HG03571 (cell line): ENCODE measurements around the gene HAUS8.
"Not testable (repeated sequence)": the region's sequence is repeated elsewhere in the genome, so short reads cannot be mapped to it uniquely, and the experiment has no call there.

Experiments
- ATAC-seq: cut with Tn5 transposase; IDR thresholded peaks from one replicate; pipeline ENCODE4 v1.9.1; 2021; ENCODE audit not compliant: unreplicated experiment

The HAUS8 gene

GRCh38 chr19:17035842-17036424 is 39.3 kb downstream of the HAUS8 start:
- ATAC-seq, result no peak

- ATAC-seq, result no peak
Measured at GRCh38 chr19:17031741-17032140, 43.5 kb downstream of the HAUS8 start.

- no peak for ATAC-seq
Measured at GRCh38 chr19:17027535-17027975, 47.7 kb downstream of the HAUS8 start.

DNA sequence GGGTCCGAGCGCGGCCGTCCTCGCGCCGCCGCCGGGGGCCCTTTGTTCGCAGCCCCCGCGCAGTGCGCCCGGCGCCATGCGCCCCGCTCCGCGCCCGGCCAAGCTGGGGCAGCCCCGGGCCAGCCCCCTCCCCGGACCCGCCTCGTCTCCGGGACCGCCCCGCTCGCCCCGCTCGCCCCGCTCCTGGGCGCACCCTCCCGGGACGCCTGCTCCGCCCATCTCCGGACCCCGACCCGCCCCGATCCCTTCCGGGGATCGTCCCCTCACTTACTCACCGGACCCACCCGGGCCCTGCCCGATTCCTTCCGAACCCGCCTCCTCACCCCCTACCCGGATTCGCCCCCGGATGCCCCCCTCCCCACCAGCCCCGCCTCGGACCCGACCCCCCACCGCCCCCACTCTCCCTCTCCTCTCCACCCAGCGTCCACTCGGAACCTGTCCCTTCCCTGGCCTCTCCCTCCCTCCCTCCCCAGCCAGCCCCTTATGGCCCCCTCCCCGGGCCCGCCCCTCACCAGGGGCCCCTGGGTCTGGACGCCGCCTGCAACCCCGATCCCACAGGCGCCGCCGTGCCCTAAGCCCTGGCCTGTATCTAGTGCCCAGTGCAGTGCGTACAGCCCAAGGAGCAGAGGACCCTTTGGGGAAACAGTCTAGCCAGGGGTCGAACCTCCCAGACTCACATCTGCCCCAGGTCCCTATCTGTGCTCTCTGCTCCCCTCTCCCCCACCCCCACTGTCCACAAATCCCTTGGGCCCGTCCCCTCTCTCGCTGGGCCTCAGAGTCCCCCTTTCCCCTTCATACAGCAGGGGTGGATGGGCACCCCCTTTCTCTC is 48.3 kb downstream of the HAUS8 start, which contains the start of gene CPAMD8:
Gene CPAMD8 (minus strand): TSS at position 105 of the 829 bp plus-strand sequence. CDS start 168 bp downstream, outside the sequence.
- ATAC-seq, result no peak

GRCh38 chr19:17025991-17026658 is 49.1 kb downstream of the HAUS8 start:
- no peak for ATAC-seq

DNA sequence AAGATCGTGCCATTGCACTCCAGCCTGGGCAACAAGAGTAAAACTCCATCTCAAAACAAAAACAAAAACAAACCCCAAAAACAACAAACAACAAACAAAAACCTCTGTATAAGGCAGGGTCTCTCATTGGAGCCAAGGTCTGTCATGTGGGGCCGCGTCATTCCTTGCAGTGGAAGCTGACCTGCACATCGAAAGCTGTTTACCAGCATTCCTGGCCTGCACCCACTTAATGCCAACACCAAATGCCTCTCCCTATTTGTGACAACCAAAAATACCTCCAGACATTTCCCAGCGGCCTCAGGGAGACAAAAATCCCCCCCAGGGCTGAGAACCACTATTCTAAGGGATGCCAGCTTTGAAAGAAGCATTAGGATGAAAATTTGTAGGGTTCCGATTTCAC is 49.9 kb downstream of the HAUS8 start:
- no peak for ATAC-seq

GRCh38 chr19:17024941-17025340 is 50.3 kb downstream of the HAUS8 start:
- ATAC-seq, result not testable (repeated sequence)

GRCh38 chr19:17023805-17024204 is 51.4 kb downstream of the HAUS8 start:
- ATAC-seq, result no peak

- no peak for ATAC-seq
Measured at GRCh38 chr19:17022738-17023137, 52.5 kb downstream of the HAUS8 start.

DNA sequence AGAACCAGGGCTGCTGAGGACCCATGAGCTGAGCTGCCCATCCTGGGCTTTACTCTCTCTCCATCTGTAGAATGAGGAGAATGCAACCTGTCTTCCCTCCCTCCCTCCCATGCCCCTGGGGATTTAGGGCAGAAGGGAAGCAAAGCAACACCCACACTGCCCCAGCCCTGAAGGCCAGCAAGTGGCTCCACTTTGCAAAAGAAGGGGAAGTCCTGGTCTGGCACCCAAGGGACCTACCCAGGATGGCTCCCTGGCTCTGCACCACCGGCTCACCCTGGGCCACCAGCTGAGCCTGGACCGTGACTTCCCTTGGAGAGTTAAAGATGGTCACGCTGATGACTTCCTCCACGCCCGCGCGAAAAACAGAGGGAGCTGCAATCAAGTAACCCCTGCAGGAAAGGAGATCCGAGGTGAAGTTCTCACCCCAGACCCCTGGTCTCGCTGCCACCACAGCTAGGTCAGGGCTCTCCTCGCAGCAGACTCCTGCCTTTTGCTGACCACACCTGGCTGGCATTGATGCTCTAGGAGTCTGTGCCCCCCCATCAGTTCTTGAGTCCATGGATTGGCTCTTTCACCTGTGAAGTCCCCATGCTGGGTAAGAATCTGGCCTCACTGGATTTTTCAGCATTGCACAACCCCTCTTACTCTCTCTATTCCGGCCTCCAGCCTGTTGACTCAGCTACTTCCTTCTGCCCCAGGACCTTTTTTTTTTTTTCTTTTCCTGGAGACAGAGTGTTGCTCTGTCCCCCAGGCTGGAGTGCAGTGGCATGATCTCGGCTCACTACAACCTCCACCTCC is 53.3 kb downstream of the HAUS8 start:
- no peak for ATAC-seq

DNA sequence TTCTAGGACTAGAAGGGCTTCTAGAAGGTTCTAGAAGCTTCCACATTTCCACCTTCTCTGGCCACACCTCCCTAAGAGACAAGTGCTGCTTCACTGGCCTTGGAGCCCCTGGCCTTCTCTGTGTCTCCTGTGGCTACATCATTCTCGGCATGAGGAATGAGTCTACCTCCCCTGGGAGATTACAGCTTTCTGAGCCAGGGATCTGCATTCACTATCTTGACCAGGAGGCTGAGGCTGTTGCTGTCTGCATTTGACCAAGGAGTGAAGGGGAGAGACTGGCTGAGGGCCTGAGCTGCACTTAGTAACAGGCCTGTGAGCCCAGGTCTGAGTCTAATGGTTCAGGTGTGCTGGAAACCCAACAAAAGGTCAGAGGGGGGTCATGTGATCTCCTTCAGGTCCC is 53.9 kb downstream of the HAUS8 start:
- no peak for ATAC-seq

- ATAC-seq, result no peak
Measured at GRCh38 chr19:17020823-17021222, 54.4 kb downstream of the HAUS8 start.

DNA sequence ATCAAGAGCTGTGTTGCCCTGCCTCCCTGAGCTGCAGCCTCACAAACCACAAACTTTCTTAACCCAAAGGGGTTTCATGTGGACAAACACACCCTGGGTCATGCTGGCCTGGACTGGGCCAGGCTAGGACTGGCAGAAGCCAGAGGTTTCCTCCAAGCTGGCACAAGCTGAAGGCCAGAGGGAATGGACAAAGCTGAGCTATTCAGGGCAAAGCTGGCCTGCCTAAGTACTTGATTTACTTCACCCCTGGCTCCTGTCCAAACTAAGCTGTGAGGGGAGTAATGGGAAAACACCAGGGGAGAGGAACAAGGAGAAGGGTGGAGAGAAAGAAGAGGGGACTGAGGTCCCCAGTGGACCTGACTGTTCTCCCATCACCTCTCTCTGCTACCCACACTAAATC is 54.9 kb downstream of the HAUS8 start:
- ATAC-seq, result no peak

- ATAC-seq, result not testable (repeated sequence)
Measured at GRCh38 chr19:17014212-17014861, 60.9 kb downstream of the HAUS8 start.

DNA sequence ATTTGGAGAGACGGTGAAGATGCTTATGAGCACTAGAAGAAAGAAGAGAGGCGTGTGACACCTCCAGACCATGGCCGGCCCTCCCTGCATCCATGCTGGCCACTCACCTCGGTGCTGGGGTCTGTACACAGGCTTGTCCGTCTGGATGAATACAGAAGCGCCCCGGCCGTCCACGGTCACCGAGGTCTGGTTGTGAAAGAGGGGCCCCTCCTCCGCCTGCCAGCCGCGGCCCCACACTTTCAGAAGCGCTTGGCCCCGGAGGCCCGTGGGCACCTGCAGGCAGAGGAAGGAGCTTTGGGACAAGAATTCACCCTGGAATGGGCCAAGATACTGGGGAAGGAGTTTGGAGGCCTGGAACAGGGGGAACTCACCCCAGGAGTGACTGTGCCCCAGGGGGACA is 63.8 kb downstream of the HAUS8 start:
- ATAC-seq, result no peak

DNA sequence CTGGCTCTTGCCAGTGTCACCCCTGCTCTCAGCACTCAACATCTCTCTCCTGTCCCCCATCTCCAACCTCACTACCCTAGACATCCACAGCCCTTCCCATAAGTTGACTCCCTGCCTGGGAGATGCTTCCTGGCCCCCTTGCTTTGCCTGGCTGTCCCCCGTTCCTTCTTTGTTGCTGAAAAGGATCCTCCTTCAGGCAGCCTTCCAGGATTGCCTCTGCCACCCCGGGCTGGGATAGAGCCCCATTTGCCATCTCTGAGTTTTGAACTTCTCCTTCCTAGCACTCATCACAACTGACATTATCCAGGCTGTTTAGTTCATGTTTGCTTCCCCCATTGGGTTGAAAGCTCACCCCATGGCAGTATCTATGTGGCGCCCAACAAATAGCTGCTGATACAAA is 68.7 kb downstream of the HAUS8 start:
- ATAC-seq, result no peak

DNA sequence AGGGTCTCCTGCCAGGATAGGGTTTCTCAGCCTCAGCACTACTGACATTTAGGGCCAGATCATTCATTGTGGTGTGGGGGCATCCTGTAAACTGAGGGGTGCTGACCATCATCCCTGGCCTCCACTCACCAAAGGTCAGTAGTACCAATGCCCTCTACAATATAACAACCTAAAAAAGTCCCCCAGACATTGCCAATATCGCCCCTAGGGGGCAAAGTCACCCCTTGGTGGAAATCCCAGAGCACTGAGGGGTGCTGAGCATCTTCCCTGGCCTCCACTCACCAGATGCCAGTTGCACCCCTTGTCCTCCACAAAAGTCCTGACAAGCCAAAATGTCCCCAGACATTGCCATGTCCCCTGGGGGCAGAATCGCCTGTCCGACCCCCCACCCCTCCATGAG is 70.3 kb downstream of the HAUS8 start:
- ATAC-seq, result no peak

GRCh38 chr19:17004386-17004785 is 70.9 kb downstream of the HAUS8 start:
- ATAC-seq, result no peak

GRCh38 chr19:17002455-17002854 is 72.8 kb downstream of the HAUS8 start:
- no peak for ATAC-seq

DNA sequence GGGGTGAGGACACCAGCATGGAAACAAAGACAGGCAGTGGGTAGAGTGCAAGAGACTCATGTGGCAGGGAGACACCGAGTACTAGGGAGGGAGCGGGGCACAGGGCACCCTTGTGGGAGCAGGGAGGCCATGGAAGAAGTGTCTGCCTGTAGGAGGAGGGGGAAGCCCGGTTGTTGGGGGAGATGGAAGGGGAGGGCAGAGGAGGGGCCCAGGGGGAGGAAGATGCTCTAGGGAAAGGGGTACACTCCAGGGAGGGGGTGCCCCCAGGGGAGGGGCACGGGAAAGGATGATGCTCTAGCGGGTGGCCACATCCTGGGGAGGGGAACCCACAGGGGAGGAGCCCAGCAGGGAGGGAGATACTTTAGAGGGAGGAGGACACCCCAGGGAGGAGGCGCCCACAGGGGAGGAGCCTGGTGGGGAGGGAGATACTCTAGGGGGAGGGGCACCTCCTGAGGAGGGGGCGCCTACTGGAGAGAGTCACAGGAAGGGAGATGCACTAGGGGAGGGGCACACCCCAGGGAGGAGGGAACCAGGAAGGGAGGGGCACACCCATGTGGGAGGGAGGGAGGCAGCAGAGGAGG is 73.6 kb downstream of the HAUS8 start:
- ATAC-seq, result no peak
